ENCODE results near the gene CDHR4.

The CDHR4 gene

GRCh38 chr3:49802719-49803464, 3.2 kb upstream of the CDHR4 start, which contains the start of gene INKA1:
TSS of gene INKA1 (plus strand) at chr3:49803261. CDS start at chr3:49803393, 132 bp downstream.
- peaks cover 11% of the 10 kb centered on the region for H3K4me1 ChIP-seq (ENCODE audit: insufficient read depth, low read length)
- peak within 1 kb of the TSS; percentile 14 for H3K9ac ChIP-seq (ENCODE audit: low read depth, low read length)
- peaks cover 34% of the 10 kb centered on the region for H3K27me3 ChIP-seq (ENCODE audit: insufficient read depth, low read length)
- H3K4me3 ChIP-seq (ENCODE audit: low read length), result peak within 1 kb of the TSS; percentile 77
- no peaks in the 10 kb centered on the region for H3K9me3 ChIP-seq (ENCODE audit: insufficient read depth, low read depth, low read length)
- under 1% methylated on average over 71 of the region's 71 CpGs for WGBS
- H3K27ac ChIP-seq (ENCODE audit: low read depth, low read length), result no peak within 1 kb of the TSS
- H3K36me3 ChIP-seq (ENCODE audit: insufficient read depth, low read length), result no peaks in the 10 kb centered on the region

- Histone ChIP-seq H3K27ac (ENCODE audit: low read depth, low read length) (no peak overlapping the region), H3K36me3 (ENCODE audit: insufficient read depth, low read length) (no peaks in the 10 kb centered on the region), H3K9ac (ENCODE audit: low read depth, low read length) (no peak overlapping the region), H3K4me3 (ENCODE audit: low read length) (no peak overlapping the region), H3K4me1 (ENCODE audit: insufficient read depth, low read length) (0 out of 2 replicates have a peak, but pooled peaks cover 4% of the 10 kb centered on the region), H3K27me3 (ENCODE audit: insufficient read depth, low read length) (peaks cover 34% of the 10 kb centered on the region), H3K9me3 (ENCODE audit: insufficient read depth, low read depth, low read length) (no peaks in the 10 kb centered on the region)
- 89% methylated on average over 2 of the region's 2 CpGs for WGBS
These were observed 1.5 kb upstream of the CDHR4 start for GRCh38 chr3:49801160-49801559.

- WGBS, result 78% methylated on average over 1 of the region's 1 CpG
- H3K9me3 ChIP-seq (ENCODE audit: insufficient read depth, low read depth, low read length), result no peaks in the 10 kb centered on the region
- no peaks in the 10 kb centered on the region for H3K36me3 ChIP-seq (ENCODE audit: insufficient read depth, low read length)
- no peak overlapping the region for H3K27ac ChIP-seq (ENCODE audit: low read depth, low read length)
- H3K4me3 ChIP-seq (ENCODE audit: low read length), result no peak overlapping the region
- H3K4me1 ChIP-seq (ENCODE audit: insufficient read depth, low read length), result no peaks in the 10 kb centered on the region
- H3K9ac ChIP-seq (ENCODE audit: low read depth, low read length), result no peak overlapping the region
- peaks cover 21% of the 10 kb centered on the region for H3K27me3 ChIP-seq (ENCODE audit: insufficient read depth, low read length)
These were observed 568 bp downstream of the CDHR4 start for GRCh38 chr3:49799105-49799504.

GRCh38 chr3:49794926-49795905, 4.5 kb downstream of the CDHR4 start:
- H3K27ac ChIP-seq (ENCODE audit: low read depth, low read length), result no peak overlapping the region
- H3K9me3 ChIP-seq (ENCODE audit: insufficient read depth, low read depth, low read length), result no peaks in the 10 kb centered on the region
- no peaks in the 10 kb centered on the region for H3K27me3 ChIP-seq (ENCODE audit: insufficient read depth, low read length)
- no peak overlapping the region for H3K4me3 ChIP-seq (ENCODE audit: low read length)
- peaks cover 4% of the 10 kb centered on the region; the same call in 1 of the 2 replicates for H3K4me1 ChIP-seq (ENCODE audit: insufficient read depth, low read length)
- no peaks in the 10 kb centered on the region for H3K36me3 ChIP-seq (ENCODE audit: insufficient read depth, low read length)
- WGBS, result 92% methylated on average over 24 of the region's 24 CpGs
- no peak overlapping the region for H3K9ac ChIP-seq (ENCODE audit: low read depth, low read length)

- no peaks in the 10 kb centered on the region for H3K9me3 ChIP-seq (ENCODE audit: insufficient read depth, low read depth, low read length)
- H3K4me1 ChIP-seq (ENCODE audit: insufficient read depth, low read length), result peaks cover 5% of the 10 kb centered on the region; the same call in 1 of the 2 replicates
- no peak overlapping the region for H3K4me3 ChIP-seq (ENCODE audit: low read length)
- 88% methylated on average over 4 of the region's 4 CpGs for WGBS
- no peaks in the 10 kb centered on the region for H3K36me3 ChIP-seq (ENCODE audit: insufficient read depth, low read length)
- no peaks in the 10 kb centered on the region for H3K27me3 ChIP-seq (ENCODE audit: insufficient read depth, low read length)
- no peak overlapping the region for H3K27ac ChIP-seq (ENCODE audit: low read depth, low read length)
- no peak overlapping the region for H3K9ac ChIP-seq (ENCODE audit: low read depth, low read length)
These were observed 5.2 kb downstream of the CDHR4 start for GRCh38 chr3:49794431-49794830.

GRCh38 chr3:49793486-49794085, 6.1 kb downstream of the CDHR4 start:
- H3K9ac ChIP-seq (ENCODE audit: low read depth, low read length), result no peak overlapping the region
- H3K9me3 ChIP-seq (ENCODE audit: insufficient read depth, low read depth, low read length), result no peaks in the 10 kb centered on the region
- 96% methylated on average over 13 of the region's 13 CpGs for WGBS
- no peak overlapping the region for H3K27ac ChIP-seq (ENCODE audit: low read depth, low read length)
- no peaks in the 10 kb centered on the region for H3K36me3 ChIP-seq (ENCODE audit: insufficient read depth, low read length)
- no peaks in the 10 kb centered on the region for H3K27me3 ChIP-seq (ENCODE audit: insufficient read depth, low read length)
- H3K4me1 ChIP-seq (ENCODE audit: insufficient read depth, low read length), result peaks cover 5% of the 10 kb centered on the region; the same call in 1 of the 2 replicates
- H3K4me3 ChIP-seq (ENCODE audit: low read length), result no peak overlapping the region

- Histone ChIP-seq H3K9me3 (ENCODE audit: insufficient read depth, low read depth, low read length) (no peaks in the 10 kb centered on the region), H3K27ac (ENCODE audit: low read depth, low read length) (no peak overlapping the region), H3K4me3 (ENCODE audit: low read length) (no peak overlapping the region), H3K9ac (ENCODE audit: low read depth, low read length) (no peak overlapping the region), H3K4me1 (ENCODE audit: insufficient read depth, low read length) (peaks cover 5% of the 10 kb centered on the region; the same call in 1 of the 2 replicates), H3K36me3 (ENCODE audit: insufficient read depth, low read length) (no peaks in the 10 kb centered on the region), H3K27me3 (ENCODE audit: insufficient read depth, low read length) (no peaks in the 10 kb centered on the region)
- 93% methylated on average over 10 of the region's 10 CpGs for WGBS
These were observed 7.1 kb downstream of the CDHR4 start for GRCh38 chr3:49792371-49793150.

- Histone ChIP-seq H3K4me1 (ENCODE audit: insufficient read depth, low read length) (peaks cover 8% of the 10 kb centered on the region; the same call in 1 of the 2 replicates), H3K27ac (ENCODE audit: low read depth, low read length) (no peak overlapping the region), H3K4me3 (ENCODE audit: low read length) (no peak overlapping the region), H3K36me3 (ENCODE audit: insufficient read depth, low read length) (no peaks in the 10 kb centered on the region), H3K27me3 (ENCODE audit: insufficient read depth, low read length) (no peaks in the 10 kb centered on the region), H3K9ac (ENCODE audit: low read depth, low read length) (no peak overlapping the region), H3K9me3 (ENCODE audit: insufficient read depth, low read depth, low read length) (no peaks in the 10 kb centered on the region)
- WGBS, result 89% methylated on average over 4 of the region's 4 CpGs
These were observed 8.1 kb downstream of the CDHR4 start for GRCh38 chr3:49791571-49791970.

- H3K4me1 ChIP-seq (ENCODE audit: insufficient read depth, low read length), result peaks cover 8% of the 10 kb centered on the region; the same call in 1 of the 2 replicates
- 68% methylated on average over 7 of the region's 9 CpGs for WGBS
- no peaks in the 10 kb centered on the region for H3K9me3 ChIP-seq (ENCODE audit: insufficient read depth, low read depth, low read length)
- no peak overlapping the region for H3K27ac ChIP-seq (ENCODE audit: low read depth, low read length)
- H3K27me3 ChIP-seq (ENCODE audit: insufficient read depth, low read length), result no peaks in the 10 kb centered on the region
- H3K36me3 ChIP-seq (ENCODE audit: insufficient read depth, low read length), result no peaks in the 10 kb centered on the region
- H3K9ac ChIP-seq (ENCODE audit: low read depth, low read length), result no peak overlapping the region
- no peak overlapping the region for H3K4me3 ChIP-seq (ENCODE audit: low read length)
These were observed 8.9 kb downstream of the CDHR4 start for GRCh38 chr3:49790626-49791411.

GRCh38 chr3:49788056-49788455, 11.6 kb downstream of the CDHR4 start:
- no peaks in the 10 kb centered on the region for H3K9me3 ChIP-seq (ENCODE audit: insufficient read depth, low read depth, low read length)
- H3K36me3 ChIP-seq (ENCODE audit: insufficient read depth, low read length), result peaks cover 4% of the 10 kb centered on the region; the same call in 1 of the 2 replicates
- no peak overlapping the region for H3K4me3 ChIP-seq (ENCODE audit: low read length)
- H3K27me3 ChIP-seq (ENCODE audit: insufficient read depth, low read length), result no peaks in the 10 kb centered on the region
- H3K9ac ChIP-seq (ENCODE audit: low read depth, low read length), result no peak overlapping the region
- peaks cover 12% of the 10 kb centered on the region; the same call in 1 of the 2 replicates for H3K4me1 ChIP-seq (ENCODE audit: insufficient read depth, low read length)
- 96% methylated on average over 2 of the region's 2 CpGs for WGBS
- H3K27ac ChIP-seq (ENCODE audit: low read depth, low read length), result no peak overlapping the region
